IMR-90 (cell line): Measurements from ENCODE around the gene PCSK5. TPM values are rescaled to one million over a fixed set of nuclear protein-coding genes. Genes with fewer than 3 reads are reported as not detected.

Experiments used
- ATAC-seq: fragments of 200-7000 bp; cut with Tn5 transposase; 2 replicates; pipeline ENCODE4 v1.9.1; 2020; ENCODE audit warnings: low read depth, mild to moderate bottlenecking, moderate library complexity
- BruUV-seq: library from RNA; stranded (reverse); fragments of 400-500 nt; replicated peaks from 2 replicates; lab custom pipeline; 2021; lab: Mats Ljungman, UMichigan
- CTCF ChIA-PET: fragments of 300-600 bp; formaldehyde crosslinking; extraction: SDS; loops from one replicate; lab custom pipeline; 2021; ENCODE audit warnings: antibody characterized with exemption; lab: Yijun Ruan, JAX
- POLR2A ChIA-PET: fragments of 300-600 bp; sonication (Branson Sonifier 250); formaldehyde crosslinking; loops from one replicate; lab custom pipeline; 2022; ENCODE audit warnings: antibody characterized with exemption; ENCODE audit not compliant: unreplicated experiment; lab: Charles Lee
- DNase-seq: peaks from one replicate; pipeline ENCODE4 v3.0.0; 2013
- H2AFZ ChIP-seq: replicated peaks from 2 replicates; pipeline ENCODE3; 2013; ENCODE audit warnings: low read length, mild to moderate bottlenecking; ENCODE audit not compliant: poor library complexity
- H2AK5ac ChIP-seq: 2 replicates; pipeline ENCODE4 v1.6.1; 2013; ENCODE audit warnings: low read depth, low read length, inconsistent platforms
- H2AK9ac ChIP-seq: replicated peaks from 2 replicates; pipeline ENCODE3; 2013; ENCODE audit warnings: mild to moderate bottlenecking, low read depth, low read length, moderate library complexity; ENCODE audit not compliant: poor library complexity
- H2BK120ac ChIP-seq: 2 replicates; pipeline ENCODE4 v1.6.1; 2013; ENCODE audit warnings: low read depth, low read length, inconsistent platforms
- H2BK15ac ChIP-seq: 3 replicates; pipeline ENCODE4 v1.6.1; 2013; ENCODE audit warnings: low read depth, low read length, inconsistent platforms
- H2BK20ac ChIP-seq: 2 replicates; pipeline ENCODE4 v1.6.1; 2013; ENCODE audit warnings: low read depth, mild to moderate bottlenecking, inconsistent platforms, low read length, moderate library complexity
- H2BK5ac ChIP-seq: 2 replicates; pipeline ENCODE4 v1.6.1; 2013; ENCODE audit warnings: mild to moderate bottlenecking, low read depth, low read length, inconsistent platforms; ENCODE audit not compliant: poor library complexity, severe bottlenecking
- H3K14ac ChIP-seq: replicated peaks from 2 replicates; pipeline ENCODE4 v1.6.1; 2013; ENCODE audit warnings: low read depth, low read length, inconsistent platforms
- H3K18ac ChIP-seq: 2 replicates; pipeline ENCODE4 v1.6.1; 2013; ENCODE audit warnings: low read depth, low read length, control low read depth
- H3K23ac ChIP-seq: 2 replicates; pipeline ENCODE4 v1.6.1; 2013; ENCODE audit warnings: low read depth, low read length, inconsistent platforms
- H3K27ac ChIP-seq: 2 replicates; pipeline ENCODE4 v1.5.1; 2013; ENCODE audit warnings: mild to moderate bottlenecking, control low read depth, low read length; ENCODE audit not compliant: insufficient read depth
- H3K27me3 ChIP-seq: 2 replicates; pipeline ENCODE4 v1.6.1; 2013; ENCODE audit warnings: low read length; ENCODE audit not compliant: control insufficient read depth, insufficient read depth
- H3K36me3 ChIP-seq: 2 replicates; pipeline ENCODE4 v1.6.1; 2013; ENCODE audit warnings: low read length, mixed read lengths; ENCODE audit not compliant: control insufficient read depth, insufficient read depth
- H3K4ac ChIP-seq: 2 replicates; pipeline ENCODE4 v1.6.1; 2013; ENCODE audit warnings: low read depth, low read length, inconsistent platforms
- H3K4me1 ChIP-seq: 2 replicates; pipeline ENCODE4 v1.6.1; 2013; ENCODE audit warnings: low read length, mixed read lengths; ENCODE audit not compliant: control insufficient read depth, insufficient read depth
- H3K4me2 ChIP-seq: 2 replicates; pipeline ENCODE4 v1.6.1; 2013; ENCODE audit warnings: low read depth, mild to moderate bottlenecking, control low read depth, low read length, moderate library complexity
- H3K4me3 ChIP-seq: 2 replicates; pipeline ENCODE4 v1.5.1; 2013; ENCODE audit warnings: low read depth, mild to moderate bottlenecking, control low read depth, low read length, moderate library complexity; ENCODE audit not compliant: insufficient read depth
- H3K56ac ChIP-seq: 2 replicates; pipeline ENCODE4 v1.6.1; 2013; ENCODE audit warnings: low read length, inconsistent platforms; ENCODE audit not compliant: insufficient read depth; ENCODE audit errors: extremely low read depth
- H3K79me1 ChIP-seq, 2 experiments: 2 replicates each; pipeline ENCODE4 v1.6.1; 2013; ENCODE audit warnings: low read length in 2 of 2, inconsistent platforms in 1 of 2, low read depth in 1 of 2
- H3K9ac ChIP-seq: 2 replicates; pipeline ENCODE4 v1.6.1; 2013; ENCODE audit warnings: low read depth, low read length, control low read depth
- H3K9me1 ChIP-seq: 2 replicates; pipeline ENCODE4 v1.6.1; 2013; ENCODE audit warnings: low read length, inconsistent platforms; ENCODE audit not compliant: insufficient read depth
- H3K9me3 ChIP-seq: 2 replicates; pipeline ENCODE4 v1.6.1; 2013; ENCODE audit warnings: low read length; ENCODE audit not compliant: control insufficient read depth, insufficient read depth
- H4K20me1 ChIP-seq: 2 replicates; pipeline ENCODE4 v1.6.1; 2013; ENCODE audit warnings: low read length, inconsistent platforms; ENCODE audit not compliant: insufficient read depth
- H4K5ac ChIP-seq: 2 replicates; pipeline ENCODE4 v1.6.1; 2013; ENCODE audit warnings: mild to moderate bottlenecking, low read depth, low read length, control low read depth
- H4K8ac ChIP-seq, 2 experiments: 2 replicates each; pipeline ENCODE4 v1.6.1; 2013; ENCODE audit warnings: low read depth in 2 of 2, low read length in 2 of 2, control low read depth in 1 of 2, inconsistent platforms in 1 of 2
- H4K91ac ChIP-seq: 2 replicates; pipeline ENCODE4 v1.6.1; 2013; ENCODE audit warnings: low read depth, low read length, inconsistent platforms; ENCODE audit not compliant: insufficient read depth
- BHLHE40 ChIP-seq: fragments of 150-350 bp; IDR thresholded peaks from 2 replicates; pipeline ENCODE4 v1.6.1; 2016; ENCODE audit warnings: mild to moderate bottlenecking, low read depth, low read length
- CEBPB ChIP-seq: IDR thresholded peaks from 2 replicates; pipeline ENCODE4 v1.6.1; 2012; ENCODE audit warnings: low read depth, low read length, improper control_type of control experiment
- CTCF ChIP-seq: conservative IDR thresholded peaks from 2 replicates; pipeline ENCODE4 v1.5.1; 2012; ENCODE audit warnings: mild to moderate bottlenecking, low read depth, low read length, improper control_type of control experiment
- FOS ChIP-seq: fragments of 150-350 bp; IDR thresholded peaks from 2 replicates; pipeline ENCODE4 v1.6.1; 2016; ENCODE audit warnings: low read depth, low read length
- MAZ ChIP-seq: IDR thresholded peaks from 2 replicates; pipeline ENCODE4 v1.6.1; 2012; ENCODE audit warnings: low read depth, mild to moderate bottlenecking, low read length, improper control_type of control experiment, moderate library complexity, borderline replicate concordance
- NFE2L2 ChIP-seq: fragments of 150-350 bp; IDR thresholded peaks from 2 replicates; pipeline ENCODE4 v1.6.1; 2016; ENCODE audit warnings: low read depth, mild to moderate bottlenecking, low read length
- POLR2A ChIP-seq: IDR thresholded peaks from 2 replicates; pipeline ENCODE4 v1.6.1; 2012; ENCODE audit warnings: mild to moderate bottlenecking, low read depth, low read length
- RAD21 ChIP-seq: IDR thresholded peaks from 2 replicates; pipeline ENCODE4 v1.6.1; 2012; ENCODE audit warnings: low read length, improper control_type of control experiment
- SMC3 ChIP-seq: fragments of 150-350 bp; IDR thresholded peaks from 2 replicates; pipeline ENCODE4 v1.6.1; 2016; ENCODE audit warnings: low read depth, mild to moderate bottlenecking, antibody characterized with exemption, low read length, moderate library complexity
- USF2 ChIP-seq: fragments of 150-350 bp; IDR thresholded peaks from 2 replicates; pipeline ENCODE4 v1.6.1; 2017; ENCODE audit warnings: mild to moderate bottlenecking, antibody characterized with exemption, low read length, low read depth
- dilution Hi-C: fragments of 300-500 bp; cut with HindIII; formaldehyde crosslinking; loops from one replicate; pipeline ENCODE4 v1.14.3; 2018; ENCODE audit warnings: low sequenced_read_pairs; ENCODE audit not compliant: unreplicated experiment
- in situ Hi-C: fragments of 300-500 bp; cut with MboI; formaldehyde crosslinking; loops from 3 replicates; pipeline ENCODE4 v1.14.3; 2019; ENCODE audit warnings: low sequenced_read_pairs, inconsistent platforms, mixed read lengths
- intact Hi-C: fragments of 100-400 bp; cut with micrococcal nuclease; formaldehyde crosslinking; loops from 2 replicates; pipeline ENCODE4 v1.10.0; 2022
- polyA plus RNA-seq, 3 experiments: library from polyadenylated mRNA; depleted of rRNA; stranded (reverse); fragments of >200 nt; gene quantifications; 2 replicates each; pipeline ENCODE4 v1.2.3, GENCODE V29; 2012; ENCODE audit warnings: low replicate concordance in 1 of 3
- total RNA-seq: library from RNA; depleted of rRNA; stranded (reverse); fragments of >200 nt; gene quantifications from 2 replicates; pipeline ENCODE4 v1.2.3, GENCODE V29; 2012
- TF ChIP-seq, protein P1 (sequence below): fragments of 150-350 bp; IDR thresholded peaks from 2 replicates; pipeline ENCODE4 v1.6.1; 2016; ENCODE audit warnings: low read depth, mild to moderate bottlenecking, low read length, moderate library complexity, borderline replicate concordance

Gene PCSK5
- total and polyA plus RNA-seq, 2 of the 4 experiments (the other 2 are of a cell fraction) = 1.5 to 3.0 TPM

- Histone ChIP-seq H3K36me3 (no peaks in the 10 kb centered on the region), H3K14ac (no peak overlapping the region), H2BK20ac (no peak overlapping the region), H2BK15ac (no peak overlapping the region), H4K20me1 (no peaks in the 10 kb centered on the region), H2AK5ac (no peak overlapping the region), H2AK9ac (no peak overlapping the region), H3K79me1 (no peaks in the 10 kb centered on the region), H3K9ac (no peak overlapping the region), H3K9me3 (no peaks in the 10 kb centered on the region), H4K5ac (no peak overlapping the region), H4K8ac (no peak overlapping the region), H3K4me2 (no peak overlapping the region), H3K4me1 (no peaks in the 10 kb centered on the region), H2BK5ac (no peak overlapping the region), H3K4me3 (no peak overlapping the region), H2AFZ (no peak overlapping the region), H3K4ac (no peak overlapping the region), H3K18ac (no peak overlapping the region), H2BK120ac (no peak overlapping the region), H3K9me1 (no peaks in the 10 kb centered on the region), H3K27ac (no peak overlapping the region), H3K56ac (no peak overlapping the region), H3K23ac (no peak overlapping the region), H3K27me3 (no peaks in the 10 kb centered on the region), H4K91ac (no peak overlapping the region)
- TF ChIP-seq NFE2L2 = no peak
- TF ChIP-seq BHLHE40 = no peak
- no peak for TF ChIP-seq SMC3
- no peak for TF ChIP-seq RAD21
- no peak for TF ChIP-seq CTCF
- no peak for TF ChIP-seq MAZ
- TF ChIP-seq, protein P1, sequence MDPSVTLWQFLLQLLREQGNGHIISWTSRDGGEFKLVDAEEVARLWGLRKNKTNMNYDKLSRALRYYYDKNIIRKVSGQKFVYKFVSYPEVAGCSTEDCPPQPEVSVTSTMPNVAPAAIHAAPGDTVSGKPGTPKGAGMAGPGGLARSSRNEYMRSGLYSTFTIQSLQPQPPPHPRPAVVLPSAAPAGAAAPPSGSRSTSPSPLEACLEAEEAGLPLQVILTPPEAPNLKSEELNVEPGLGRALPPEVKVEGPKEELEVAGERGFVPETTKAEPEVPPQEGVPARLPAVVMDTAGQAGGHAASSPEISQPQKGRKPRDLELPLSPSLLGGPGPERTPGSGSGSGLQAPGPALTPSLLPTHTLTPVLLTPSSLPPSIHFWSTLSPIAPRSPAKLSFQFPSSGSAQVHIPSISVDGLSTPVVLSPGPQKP = no peak
- TF ChIP-seq CEBPB = no peak
- no peak for TF ChIP-seq USF2
- no peak for TF ChIP-seq POLR2A
- TF ChIP-seq FOS = no peak
- BruUV-seq = no TSS peak
- in situ Hi-C loops = no loop called here
- no peak for DNase-seq
- no peak for ATAC-seq
- ChIA-PET CTCF (interaction anchor here (0.8 kb wide), 1 partner anchor 14 kb away, joined by 4 read pairs; no protein-coding TSS in a partner anchor), POLR2A (interaction anchor here (0.6 kb wide), 1 partner anchor 20 kb away, joined by 3 read pairs; no protein-coding TSS in a partner anchor)
- dilution Hi-C loops = no loop called here
- intact Hi-C loops = loop anchor here (5.0 kb wide), 1 partner anchor 104 kb away; the partner anchor contains the start of gene PCSK5
Observed at GRCh38 chr9:75996726-75997125, 106.3 kb downstream of the PCSK5 start.
